Measurements from ENCODE around the gene KRT74.

KRT74 gene

GRCh38 chr12:52573743-52574142 lies at the start of gene KRT74:
KRT74 (minus strand) TSS chr12:52573843; CDS start chr12:52573777, 66 bp downstream.
- no peak for DNase-seq

- no peak for DNase-seq
Observed at GRCh38 chr12:52622349-52622748, 48.7 kb upstream of the KRT74 start.

- no peak for DNase-seq
Observed at GRCh38 chr12:52618866-52619265, 45.2 kb upstream of the KRT74 start.

GRCh38 chr12:52618216-52618615 lies 44.6 kb upstream of the KRT74 start, which contains the start of gene KRT73:
KRT73 (minus strand) TSS chr12:52618559; CDS start chr12:52618524, 35 bp downstream.
- no peak for DNase-seq

GRCh38 chr12:52617403-52617785 lies 43.8 kb upstream of the KRT74 start:
- DNase-seq = no peak

GRCh38 chr12:52616680-52617402 lies 43.2 kb upstream of the KRT74 start:
- no peak for DNase-seq

- no peak for DNase-seq
Observed at GRCh38 chr12:52615912-52616311, 42.3 kb upstream of the KRT74 start.

GRCh38 chr12:52615208-52615868 lies 41.7 kb upstream of the KRT74 start:
- DNase-seq = no peak

- DNase-seq = no peak
Observed at GRCh38 chr12:52614381-52615207, 41.0 kb upstream of the KRT74 start.

- no peak for DNase-seq
Observed at GRCh38 chr12:52613384-52614030, 39.9 kb upstream of the KRT74 start.

- DNase-seq = no peak
Observed at GRCh38 chr12:52612431-52613383, 39.1 kb upstream of the KRT74 start.

- DNase-seq = no peak
Observed at GRCh38 chr12:52611080-52611468, 37.4 kb upstream of the KRT74 start.

GRCh38 chr12:52608826-52609630 lies 35.4 kb upstream of the KRT74 start:
- DNase-seq = no peak

- no peak for DNase-seq
Observed at GRCh38 chr12:52608161-52608560, 34.5 kb upstream of the KRT74 start.

GRCh38 chr12:52607314-52607713 lies 33.7 kb upstream of the KRT74 start:
- no peak for DNase-seq

- no peak for DNase-seq
Observed at GRCh38 chr12:52606581-52607218, 33.1 kb upstream of the KRT74 start.

GRCh38 chr12:52606096-52606495 lies 32.5 kb upstream of the KRT74 start:
- DNase-seq = no peak

- no peak for DNase-seq
Observed at GRCh38 chr12:52605542-52605941, 31.9 kb upstream of the KRT74 start.

- no peak for DNase-seq
Observed at GRCh38 chr12:52604859-52605258, 31.2 kb upstream of the KRT74 start.

GRCh38 chr12:52603314-52603713 lies 29.7 kb upstream of the KRT74 start:
- DNase-seq = no peak

- DNase-seq = no peak
Observed at GRCh38 chr12:52602552-52602951, 28.9 kb upstream of the KRT74 start.

Measured in DMS79 (cell line).